ENCODE results near the gene CDA.

CDA gene

DNA sequence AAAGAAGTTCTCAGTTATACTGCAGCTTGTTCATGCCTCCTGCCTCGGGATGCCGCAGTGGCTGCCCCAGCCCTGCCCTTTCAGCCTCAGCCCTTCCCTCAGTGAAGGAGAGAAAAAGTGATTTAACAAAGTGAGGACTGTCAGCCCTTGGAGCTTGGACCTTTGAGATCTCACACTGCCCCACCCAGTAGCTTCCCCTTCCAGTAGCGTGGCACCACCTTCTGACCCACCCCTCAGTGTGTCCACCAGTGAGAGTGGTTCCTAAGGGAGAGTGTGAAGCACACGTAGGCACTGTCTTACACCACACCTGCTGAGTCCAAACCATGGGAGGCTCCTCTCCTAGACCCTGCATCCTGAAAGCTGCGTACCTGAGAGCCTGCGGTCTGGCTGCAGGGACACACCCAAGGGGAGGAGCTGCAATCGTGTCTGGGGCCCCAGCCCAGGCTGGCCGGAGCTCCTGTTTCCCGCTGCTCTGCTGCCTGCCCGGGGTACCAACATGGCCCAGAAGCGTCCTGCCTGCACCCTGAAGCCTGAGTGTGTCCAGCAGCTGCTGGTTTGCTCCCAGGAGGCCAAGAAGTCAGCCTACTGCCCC lies at the start of gene CDA:
CDA (plus strand) TSS at position 464 of the 592 bp plus-strand sequence; CDS start at position 497, 33 bp downstream.
- DNase-seq (ENCODE audit: low spot score), result peak; percentile 70

DNA sequence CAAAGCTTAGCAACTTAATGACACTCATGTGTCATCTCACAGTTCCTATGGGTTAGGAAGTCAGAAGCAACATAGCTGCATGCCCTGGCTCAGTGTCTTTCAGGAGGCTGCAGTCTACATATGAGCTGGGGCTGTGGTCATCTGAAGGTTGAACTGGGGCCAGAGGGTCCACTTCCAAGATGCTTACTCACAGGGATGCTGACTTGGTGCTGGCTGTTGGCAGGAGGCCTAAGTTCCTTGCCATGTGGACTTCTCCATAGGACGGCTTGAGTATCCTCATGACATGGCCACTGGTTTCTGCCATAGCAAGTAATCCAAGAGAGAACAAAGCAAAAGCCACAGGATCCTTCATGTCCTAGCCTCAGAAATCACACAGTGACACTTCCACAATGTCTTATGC lies 48.6 kb upstream of the CDA start:
- DNase-seq (ENCODE audit: low spot score), result no peak

- DNase-seq (ENCODE audit: low spot score), result no peak
Measured at GRCh38 chr1:20546637-20547036, 42.3 kb upstream of the CDA start.

DNA sequence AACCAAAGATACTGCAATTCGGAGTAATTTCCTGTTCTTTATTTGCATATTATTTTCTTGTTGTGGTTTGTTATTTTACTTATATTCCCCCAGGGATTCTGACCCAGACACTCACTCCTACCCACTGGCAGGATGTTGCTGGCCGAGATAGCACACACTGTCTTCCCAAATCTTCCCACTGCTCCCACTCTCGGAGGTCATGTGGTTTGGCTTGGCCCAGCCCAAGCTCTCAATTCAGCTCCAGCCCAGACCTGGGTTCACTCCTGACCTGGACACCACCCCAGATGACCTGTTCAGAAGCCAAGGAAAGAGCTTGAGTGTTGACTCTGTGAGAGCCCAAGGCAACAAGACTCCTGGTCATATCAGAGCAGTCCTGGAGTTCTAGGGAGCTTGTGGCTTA lies 37.7 kb upstream of the CDA start:
- no peak for DNase-seq (ENCODE audit: low spot score)

DNA sequence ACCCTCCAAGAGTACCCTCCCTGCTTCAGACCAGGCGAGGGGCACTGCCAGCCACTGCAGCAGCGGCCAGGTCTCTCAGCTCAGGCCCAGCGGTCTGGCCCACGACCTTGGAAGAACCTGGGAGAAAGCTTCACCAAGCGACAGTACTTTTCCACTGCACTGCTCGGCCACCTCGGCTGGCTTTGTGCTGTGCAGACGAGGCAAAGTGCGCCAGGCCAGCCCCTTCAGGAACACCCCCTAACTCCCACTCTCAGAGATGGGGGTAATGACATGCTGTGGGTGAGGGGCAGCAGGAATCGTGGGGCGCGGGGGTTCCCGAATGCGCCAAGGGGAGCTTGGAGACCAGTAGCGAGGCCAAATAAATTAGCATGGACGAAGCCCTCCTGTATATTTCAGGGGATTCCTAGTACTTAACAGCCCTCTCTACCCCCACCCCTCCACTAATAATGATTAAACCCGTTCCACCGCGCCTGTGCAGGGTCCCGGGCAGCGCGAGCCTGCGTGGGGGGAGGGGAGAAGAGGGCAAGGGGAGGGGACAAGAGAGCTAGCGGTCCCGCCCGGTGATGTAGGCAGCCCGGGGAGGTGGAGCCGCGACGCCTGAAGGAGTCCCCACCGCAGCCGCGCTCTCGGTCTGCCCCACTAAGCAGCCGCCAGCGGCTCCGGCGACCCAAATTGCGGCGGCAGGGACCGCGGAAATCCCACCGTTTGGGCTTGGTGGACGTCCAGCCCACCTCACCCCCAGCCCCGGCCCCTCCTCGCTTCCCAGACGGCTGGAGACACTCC lies 36.8 kb upstream of the CDA start, which contains the start of gene FAM43B:
FAM43B (plus strand) TSS at position 629 of the 783 bp plus-strand sequence. CDS start 401 bp downstream, outside the sequence.
- DNase-seq (ENCODE audit: low spot score), result no peak

- DNase-seq (ENCODE audit: low spot score), result no peak
Measured at GRCh38 chr1:20552728-20553445, 36.0 kb upstream of the CDA start.

- no peak for DNase-seq (ENCODE audit: low spot score)
Measured at GRCh38 chr1:20555025-20555757, 33.7 kb upstream of the CDA start.

- no peak for DNase-seq (ENCODE audit: low spot score)
Measured at GRCh38 chr1:20555758-20556120, 33.2 kb upstream of the CDA start.

GRCh38 chr1:20558191-20558590 lies 30.7 kb upstream of the CDA start:
- DNase-seq (ENCODE audit: low spot score), result no peak

GRCh38 chr1:20560966-20561365 lies 27.9 kb upstream of the CDA start:
- DNase-seq (ENCODE audit: low spot score), result no peak

- DNase-seq (ENCODE audit: low spot score), result no peak
Measured at GRCh38 chr1:20565234-20565633, 23.7 kb upstream of the CDA start.

- DNase-seq (ENCODE audit: low spot score), result no peak
Measured at GRCh38 chr1:20569523-20570098, 19.3 kb upstream of the CDA start.

- no peak for DNase-seq (ENCODE audit: low spot score)
Measured at GRCh38 chr1:20571427-20571826, 17.5 kb upstream of the CDA start.

GRCh38 chr1:20573987-20574386 lies 14.9 kb upstream of the CDA start:
- DNase-seq (ENCODE audit: low spot score), result no peak

DNA sequence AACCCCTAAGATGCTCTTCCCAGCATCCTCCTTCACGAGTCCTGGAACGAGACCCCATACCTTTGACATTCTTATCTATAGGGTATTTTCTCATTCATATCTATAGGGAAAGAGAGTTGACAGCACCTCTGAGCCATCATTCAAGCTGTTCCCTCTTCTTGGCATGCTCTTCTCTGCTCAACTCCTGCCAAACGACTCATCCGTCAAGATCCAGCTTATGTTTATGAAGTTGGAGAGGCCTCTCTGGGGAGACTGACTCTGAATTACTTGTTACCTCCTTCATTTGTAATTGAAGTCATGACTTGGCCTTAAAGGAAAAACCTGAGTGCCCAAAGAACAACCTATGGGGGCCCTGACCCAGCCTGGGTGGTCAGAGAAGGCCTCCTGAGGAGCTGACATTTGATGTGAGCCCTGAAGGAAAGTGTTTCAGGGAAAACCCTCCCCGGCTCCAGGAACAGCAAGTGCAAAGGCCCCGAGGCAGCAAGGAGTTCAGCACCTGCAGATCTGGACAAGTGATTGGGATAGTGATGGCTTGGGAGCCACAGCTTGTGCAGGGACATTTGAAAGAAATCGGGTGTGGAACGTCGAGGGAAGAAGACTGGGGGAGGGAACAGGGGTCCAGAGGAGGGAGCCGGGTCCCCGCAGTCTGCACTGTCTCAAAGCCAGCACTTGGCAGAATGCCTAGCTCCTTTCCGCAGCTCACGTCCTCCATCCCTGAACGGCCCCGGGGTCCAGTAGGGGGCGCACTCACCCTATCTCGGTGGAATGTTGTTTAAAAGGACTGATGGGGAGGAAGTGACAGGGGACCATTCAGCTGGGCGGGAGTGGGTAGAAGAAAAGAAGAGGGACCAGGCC lies 14.0 kb upstream of the CDA start:
- peak; percentile 74 for DNase-seq (ENCODE audit: low spot score)

- DNase-seq (ENCODE audit: low spot score), result no peak
Measured at GRCh38 chr1:20575541-20576336, 13.2 kb upstream of the CDA start.

GRCh38 chr1:20578062-20578461 lies 10.8 kb upstream of the CDA start:
- DNase-seq (ENCODE audit: low spot score), result no peak

DNA sequence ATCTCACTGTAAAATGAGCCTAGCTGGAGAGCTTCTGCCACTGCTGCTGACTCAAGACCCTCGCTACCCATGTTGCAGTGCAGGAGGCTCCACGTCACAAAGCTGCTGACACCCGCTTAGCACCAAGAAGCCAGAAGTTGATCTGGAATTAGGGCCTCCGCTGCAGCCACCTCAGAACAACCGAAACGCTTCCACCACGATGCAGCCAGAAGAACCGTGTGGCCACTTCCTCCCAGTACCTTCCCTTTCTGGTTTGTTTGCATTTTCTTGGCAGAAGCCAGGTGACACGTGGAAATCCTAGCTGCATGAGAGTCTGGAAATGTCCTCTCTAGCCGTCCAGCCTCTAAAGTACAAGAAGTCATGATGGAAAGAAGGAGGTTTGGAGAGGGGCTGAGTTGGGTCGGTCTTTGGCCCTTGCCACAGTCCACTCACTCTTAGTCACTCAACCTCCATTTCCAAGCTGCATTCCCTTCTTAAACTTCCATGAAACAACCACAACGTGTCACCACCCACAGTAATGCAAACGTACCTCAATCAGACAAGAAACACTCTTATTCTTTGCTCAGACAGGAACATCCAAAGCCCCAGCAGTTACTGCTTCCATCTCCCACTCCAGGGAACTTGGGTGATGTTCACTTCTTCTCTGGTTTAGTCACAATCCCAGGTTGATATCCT lies 10.0 kb upstream of the CDA start:
- DNase-seq (ENCODE audit: low spot score), result no peak

- no peak for DNase-seq (ENCODE audit: low spot score)
Measured at GRCh38 chr1:20584890-20585289, 4.0 kb upstream of the CDA start.

Data from LoVo (cell line).